Endodermal cell (in vitro differentiated cells): Measurements from ENCODE around the gene FER. TPM values are rescaled to one million over a fixed set of nuclear protein-coding genes. Genes with fewer than 3 reads are reported as not detected.

Experiments used
- DNase-seq: peaks from one replicate; pipeline ENCODE4 v3.0.0-alpha.2; 2017
- H3K27ac ChIP-seq: 2 replicates; pipeline ENCODE4 v1.5.1; 2013; ENCODE audit warnings: mild to moderate bottlenecking, low read depth, low read length, moderate library complexity
- H3K27me3 ChIP-seq: 2 replicates; pipeline ENCODE4 v1.6.1; 2013; ENCODE audit warnings: mild to moderate bottlenecking, low read length, moderate library complexity; ENCODE audit not compliant: insufficient read depth, control insufficient read depth, poor library complexity, severe bottlenecking
- H3K36me3 ChIP-seq: 2 replicates; pipeline ENCODE4 v1.7.0; 2013; ENCODE audit warnings: mild to moderate bottlenecking, low read length, moderate library complexity; ENCODE audit not compliant: control insufficient read depth, insufficient read depth
- H3K4me1 ChIP-seq: one replicate; pipeline ENCODE4 v1.7.0; 2013; ENCODE audit warnings: low read length; ENCODE audit not compliant: control insufficient read depth, insufficient read depth
- H3K4me3 ChIP-seq: 2 replicates; pipeline ENCODE4 v1.5.1; 2013; ENCODE audit warnings: mild to moderate bottlenecking, low read length, moderate library complexity
- H3K9ac ChIP-seq: 2 replicates; pipeline ENCODE4 v1.6.1; 2013; ENCODE audit warnings: mild to moderate bottlenecking, low read length, moderate library complexity; ENCODE audit not compliant: poor library complexity, severe bottlenecking; ENCODE audit errors: extremely low read depth
- H3K9me3 ChIP-seq: 2 replicates; pipeline ENCODE4 v1.6.1; 2013; ENCODE audit warnings: mild to moderate bottlenecking, low read length, moderate library complexity; ENCODE audit not compliant: control insufficient read depth
- H3K27ac Mint-ChIP-seq: 2 replicates; pipeline ENCODE4 v1.8.0; 2020; ENCODE audit warnings: mixed read lengths
- H3K27me3 Mint-ChIP-seq: 2 replicates; pipeline ENCODE4 v1.8.0; 2021; ENCODE audit warnings: mild to moderate bottlenecking, mixed read lengths; ENCODE audit not compliant: insufficient read depth
- H3K36me3 Mint-ChIP-seq: 2 replicates; pipeline ENCODE4 v1.8.0; 2020; ENCODE audit warnings: low read depth, mixed read lengths
- H3K4me1 Mint-ChIP-seq: 2 replicates; pipeline ENCODE4 v1.8.0; 2020; ENCODE audit warnings: mixed read lengths
- H3K4me3 Mint-ChIP-seq: 2 replicates; pipeline ENCODE4 v1.8.0; 2020; ENCODE audit warnings: mild to moderate bottlenecking, moderate library complexity, mixed read lengths
- H3K9me3 Mint-ChIP-seq: 2 replicates; pipeline ENCODE4 v1.8.0; 2020; ENCODE audit warnings: mild to moderate bottlenecking, mixed read lengths
- CTCF ChIP-seq: fragments of 200-600 bp; sonication (generic); conservative IDR thresholded peaks from 2 replicates; pipeline ENCODE4 v1.5.0; 2021; ENCODE audit warnings: antibody characterized with exemption, mild to moderate bottlenecking
- WGBS, 2 experiments: methylation state at CpG; one replicate each; pipeline versions ENCODE4 v1.1.5 to v1.1.7; 2013; ENCODE audit warnings: missing lambda C conversion rate in 2 of 2, mixed read lengths in 1 of 2; ENCODE audit not compliant: insufficient coverage in 1 of 2, insufficient read length in 1 of 2; 5-methylcytosine and 5-hydroxymethylcytosine counted together
- total RNA-seq, 2 donors: library from RNA; stranded (reverse); fragmentation: NEBNext Ultra II Directional in 1 of 2; extraction: Animal tissue kit (Norgen Biotek cat#: 25700) in 1 of 2; gene quantifications; 2 replicates in 1 of 2; 3 replicates in 1 of 2; pipeline ENCODE4 v1.2.1, GENCODE V29; 2021

FER gene
- total RNA-seq, 2 donors from 2014 or later = 24.5 to 26.8 TPM

DNA sequence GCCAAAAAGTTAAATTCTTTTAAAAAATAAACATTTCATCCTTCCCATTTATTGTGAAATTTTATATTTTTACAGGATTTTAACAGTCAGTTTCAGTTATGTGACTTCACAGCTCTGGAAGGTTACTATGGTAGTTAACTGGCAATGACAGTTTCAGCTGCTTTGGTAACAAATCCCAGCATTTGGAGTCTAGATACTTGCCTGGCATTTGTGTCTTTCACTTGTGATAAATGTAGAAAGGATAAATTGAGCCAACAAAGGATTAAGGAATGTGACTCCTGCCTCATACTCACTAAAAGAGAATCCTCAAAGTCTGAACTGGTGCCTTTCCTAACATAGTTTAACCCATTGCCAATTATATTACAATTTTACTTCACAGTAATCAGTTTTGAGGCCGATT lies 315.5 kb downstream of the FER start:
- no peak for DNase-seq
- H3K27ac ChIP-seq = no peak overlapping the region
- Mint-ChIP-seq H3K36me3 (peaks cover 2% of the 10 kb centered on the region), H3K27me3 (no peaks in the 10 kb centered on the region), H3K4me3 (no peak overlapping the region), H3K9me3 (no peaks in the 10 kb centered on the region), H3K4me1 (no peaks in the 10 kb centered on the region), H3K27ac (no peak overlapping the region)
- no peaks in the 10 kb centered on the region for H3K9me3 ChIP-seq
- H3K36me3 ChIP-seq = no peaks in the 10 kb centered on the region
- no peaks in the 10 kb centered on the region for H3K4me1 ChIP-seq
- TF ChIP-seq CTCF = no peak
- H3K4me3 ChIP-seq = no peak overlapping the region
- 83 to 97% methylated on average over 1 of the region's 1 CpG for WGBS, 2 experiments
- H3K9ac ChIP-seq = no peak overlapping the region
- H3K27me3 ChIP-seq = no peaks in the 10 kb centered on the region

DNA sequence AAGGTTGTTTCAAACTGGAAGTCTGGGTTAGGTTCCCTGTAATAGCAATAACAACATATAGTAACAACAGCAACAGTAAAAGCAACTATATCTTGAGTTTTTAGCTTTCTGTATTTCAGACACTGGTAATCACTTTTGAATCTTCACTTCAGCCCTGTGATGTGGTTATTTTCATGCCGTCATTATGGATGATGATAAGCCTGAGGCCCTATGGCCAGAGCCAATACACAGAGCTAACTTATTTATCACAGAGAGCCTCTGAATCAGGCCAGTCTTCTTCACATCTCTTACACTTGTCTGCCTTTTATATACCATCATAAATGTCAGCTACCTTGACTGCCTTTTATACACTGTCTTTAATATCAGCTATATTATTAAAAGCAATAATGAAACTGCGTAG lies 329.0 kb downstream of the FER start:
- H3K27me3 ChIP-seq = no peaks in the 10 kb centered on the region
- Mint-ChIP-seq H3K9me3 (no peaks in the 10 kb centered on the region), H3K27me3 (no peaks in the 10 kb centered on the region), H3K4me1 (no peaks in the 10 kb centered on the region), H3K27ac (no peak overlapping the region), H3K36me3 (no peaks in the 10 kb centered on the region), H3K4me3 (no peak overlapping the region)
- TF ChIP-seq CTCF = no peak
- 94% methylated on average over 2 of the region's 2 CpGs; no CpG with 5 or more reads in 1 of the 2 experiments for WGBS, 2 experiments
- no peak overlapping the region for H3K9ac ChIP-seq
- no peaks in the 10 kb centered on the region for H3K9me3 ChIP-seq
- no peak overlapping the region for H3K4me3 ChIP-seq
- H3K36me3 ChIP-seq = no peaks in the 10 kb centered on the region
- H3K27ac ChIP-seq = no peak overlapping the region
- no peaks in the 10 kb centered on the region for H3K4me1 ChIP-seq
- no peak for DNase-seq

GRCh38 chr5:109078448-109078847 lies 330.8 kb downstream of the FER start:
- no peak for TF ChIP-seq CTCF
- H3K27ac Mint-ChIP-seq = no peak overlapping the region
- H3K4me1 Mint-ChIP-seq = no peaks in the 10 kb centered on the region
- H3K27me3 Mint-ChIP-seq = no peaks in the 10 kb centered on the region
- H3K4me3 ChIP-seq = no peak overlapping the region
- no peak for DNase-seq
- H3K36me3 Mint-ChIP-seq = no peaks in the 10 kb centered on the region
- H3K27me3 ChIP-seq = no peaks in the 10 kb centered on the region
- H3K9me3 ChIP-seq = no peaks in the 10 kb centered on the region
- no peak overlapping the region for H3K4me3 Mint-ChIP-seq
- no peak overlapping the region for H3K27ac ChIP-seq
- no peaks in the 10 kb centered on the region for H3K9me3 Mint-ChIP-seq
- H3K9ac ChIP-seq = no peak overlapping the region
- H3K36me3 ChIP-seq = no peaks in the 10 kb centered on the region
- H3K4me1 ChIP-seq = no peaks in the 10 kb centered on the region
